HepG2 (cell line): ENCODE data around the gene TMTC3. TPM values are rescaled to one million over a fixed set of nuclear protein-coding genes. Genes with fewer than 3 reads are reported as not detected.

ENCODE experiments used
- ATAC-seq: fragments of 200-7000 bp; cut with Tn5 transposase; 3 replicates; pipeline ENCODE4 v1.9.1; 2020; ENCODE audit warnings: mild to moderate bottlenecking, moderate library complexity
- BruUV-seq: library from RNA; stranded (reverse); fragments of 400-500 nt; replicated peaks from 2 replicates; lab custom pipeline; 2021; lab: Mats Ljungman, UMichigan
- CTCF ChIA-PET: fragments of 300-600 bp; formaldehyde crosslinking; extraction: SDS; loops from one replicate; lab custom pipeline; 2021; ENCODE audit warnings: low total read pairs, inconsistent platforms, low intra/inter-chr PET ratio; lab: Yijun Ruan, JAX
- POLR2A ChIA-PET: fragments of 350-600 bp; sonication (Branson Sonifier 250); formaldehyde crosslinking; loops from one replicate; lab custom pipeline; 2020; ENCODE audit warnings: antibody characterized with exemption, inconsistent platforms; lab: Yijun Ruan, JAX
- DNase-seq: peaks from one replicate; pipeline ENCODE4 v3.0.0-alpha.2; 2015; ENCODE audit warnings: low spot score
- FAIRE-seq: peaks from 3 replicates; lab custom pipeline; 2011; peaks lifted over from hg19 to GRCh38; lab: Jason Lieb, UNC
- H2AFZ ChIP-seq: one replicate; pipeline ENCODE4 v1.6.1; 2011; ENCODE audit warnings: low read length, inconsistent platforms
- H3K27ac ChIP-seq: fragments of 300-600 bp; 3 replicates; pipeline ENCODE4 v1.8.0; 2011; ENCODE audit warnings: mixed run types, mild to moderate bottlenecking, mixed read lengths, low read length, inconsistent platforms; ENCODE audit not compliant: insufficient read depth; ENCODE audit errors: extremely low read length
- H3K27me3 ChIP-seq, 2 experiments: fragments of 200-600 bp in 1 of 2; 2 replicates in 1 of 2; 3 replicates in 1 of 2; pipeline versions ENCODE4 v1.6.0 to v1.8.0; 2011; ENCODE audit warnings: low read length in 2 of 2, mild to moderate bottlenecking in 2 of 2, moderate library complexity in 2 of 2, inconsistent platforms in 1 of 2; ENCODE audit not compliant: insufficient read depth in 2 of 2, control insufficient read depth in 1 of 2
- H3K36me3 ChIP-seq, 2 experiments: fragments of 200-600 bp in 1 of 2; replicated peaks in 1 of 2; 2 replicates in 1 of 2; 3 replicates in 1 of 2; pipeline versions ENCODE4 v1.5.1 to v1.8.0; 2011; ENCODE audit warnings: low read length in 2 of 2, inconsistent platforms in 1 of 2; ENCODE audit not compliant: insufficient read depth in 2 of 2, control insufficient read depth in 1 of 2
- H3K4me1 ChIP-seq: 2 replicates; pipeline ENCODE4 v1.5.1; 2012; ENCODE audit warnings: low read length, inconsistent platforms; ENCODE audit not compliant: insufficient read depth
- H3K4me2 ChIP-seq: 2 replicates; pipeline ENCODE4 v1.6.0; 2011; ENCODE audit warnings: low read depth, low read length, inconsistent platforms
- H3K4me3 ChIP-seq, 3 experiments: fragments of 200-600 bp in 1 of 3; sonication (generic), shearing (Covaris generic) in 1 of 3; replicated peaks in 1 of 3; 2 replicates each; pipeline ENCODE4 v1.5.1; 2011 to 2016; ENCODE audit warnings: low read length in 3 of 3, inconsistent platforms in 2 of 3, low read depth in 2 of 3, mild to moderate bottlenecking in 2 of 3, control low read depth in 1 of 3, mixed read lengths in 1 of 3; ENCODE audit not compliant: insufficient read depth in 1 of 3
- H3K79me2 ChIP-seq: one replicate; pipeline ENCODE4 v1.6.1; 2011; ENCODE audit warnings: low read length, inconsistent platforms; ENCODE audit not compliant: insufficient read depth
- H3K9ac ChIP-seq: 2 replicates; pipeline ENCODE4 v1.6.0; 2011; ENCODE audit warnings: mild to moderate bottlenecking, low read depth, low read length, inconsistent platforms; ENCODE audit not compliant: insufficient read depth
- H3K9me3 ChIP-seq: 2 replicates; pipeline ENCODE4 v1.5.1; 2012; ENCODE audit warnings: mild to moderate bottlenecking, low read length
- H4K20me1 ChIP-seq: 2 replicates; pipeline ENCODE4 v1.6.0; 2011; ENCODE audit warnings: inconsistent platforms, mild to moderate bottlenecking, low read length, moderate library complexity; ENCODE audit not compliant: insufficient read depth
- CEBPB ChIP-seq: IDR thresholded peaks from 2 replicates; pipeline ENCODE4 v1.6.1; 2011; ENCODE audit warnings: low read depth, low read length, improper control_type of control experiment, borderline replicate concordance
- NR2F1 ChIP-seq, 2 experiments: fragments of 450-650 bp in 1 of 2; formaldehyde crosslinking in 1 of 2; IDR thresholded peaks; 2 replicates each; pipeline versions ENCODE4 v1.5.0 to v1.6.1; 2016 to 2020; ENCODE audit warnings: mild to moderate bottlenecking in 1 of 2, missing compliant biosample characterization in 1 of 2, missing genetic modification reagents in 1 of 2, moderate library complexity in 1 of 2
- PAX8 ChIP-seq: sonication (generic); formaldehyde crosslinking; IDR thresholded peaks from 2 replicates; pipeline ENCODE4 v1.8.0; 2022; ENCODE audit warnings: mild to moderate bottlenecking, missing genetic modification reagents, borderline replicate concordance
- SMARCC2 ChIP-seq: fragments of 450-650 bp; IDR thresholded peaks from 2 replicates; pipeline ENCODE4 v1.6.1; 2017; ENCODE audit warnings: antibody characterized with exemption, mild to moderate bottlenecking
- ZNF639 ChIP-seq: conservative IDR thresholded peaks from 2 replicates; pipeline ENCODE4 v1.6.1; 2018; ENCODE audit warnings: missing genetic modification reagents
- ZSCAN9 ChIP-seq: IDR thresholded peaks from 2 replicates; pipeline ENCODE4 v1.6.1; 2016; ENCODE audit warnings: borderline replicate concordance
- WGBS: methylation state at CpG from one replicate; pipeline ENCODE4 v1.1.6; 2017; ENCODE audit warnings: low lambda C conversion rate; 5-methylcytosine and 5-hydroxymethylcytosine counted together
- in situ Hi-C: cut with HindIII; loops from 2 replicates; pipeline ENCODE4 v1.10.0; 2017; ENCODE audit warnings: low pct_unique_long_range_greater_than_20kb; ENCODE audit not compliant: extremely low pct_ligation_motif_present
- intact Hi-C: fragments of 100-400 bp; cut with micrococcal nuclease; formaldehyde crosslinking; loops from one replicate; pipeline ENCODE4 v1.10.0; 2022; ENCODE audit not compliant: unreplicated experiment
- polyA plus RNA-seq, 8 experiments: library from polyadenylated mRNA; depleted of rRNA in 3 of 8; stranded (reverse) in 7 of 8; unstranded in 1 of 8; fragments of >200 nt; fragmentation: Illumina TruSeq in 4 of 8; extraction: Trizol in 4 of 8; gene quantifications; 2 replicates each; pipeline versions ENCODE4 v1.2.1 to v1.2.3, GENCODE V29; 2011 to 2016; ENCODE audit warnings: low read depth in 4 of 8, missing spikeins in 1 of 8, mixed read lengths in 1 of 8; ENCODE audit not compliant: insufficient read depth in 1 of 8
- total RNA-seq, 5 experiments: library from RNA; depleted of rRNA; stranded (reverse); fragments of >200 nt; fragmentation: Illumina TruSeq; extraction: Trizol; gene quantifications; 2 replicates each; pipeline ENCODE4 v1.2.3, GENCODE V29; 2016; ENCODE audit warnings: low read depth in 1 of 5
- TF ChIP-seq, protein P1 (sequence below): sonication (generic); formaldehyde crosslinking; IDR thresholded peaks from 2 replicates; pipeline ENCODE4 v1.4.0; 2020; ENCODE audit warnings: mild to moderate bottlenecking, missing genetic modification reagents
- TF ChIP-seq, protein P2 (sequence below): IDR thresholded peaks from 2 replicates; pipeline ENCODE4 v1.6.1; 2016; ENCODE audit warnings: low read depth, borderline replicate concordance
- TF ChIP-seq, protein P3 (sequence below): sonication (generic); formaldehyde crosslinking; IDR thresholded peaks from 2 replicates; pipeline ENCODE4; 2020; ENCODE audit warnings: missing genetic modification reagents, mild to moderate bottlenecking, borderline replicate concordance
- TF ChIP-seq, protein P4 (sequence below), 2 experiments: IDR thresholded peaks; 2 replicates each; pipeline ENCODE4 v1.6.1; 2011 to 2012; ENCODE audit warnings: low read length in 2 of 2, borderline replicate concordance in 1 of 2, low read depth in 1 of 2, mild to moderate bottlenecking in 1 of 2, moderate library complexity in 1 of 2

Gene TMTC3
- total and polyA plus RNA-seq, 2 of the 13 experiments (the other 11 are each of a cell fraction or from before 2014, with no cell fraction given) = 6.3 to 22.5 TPM

- no peak for TF ChIP-seq ZNF639 (CRISPR knock-in tag)
- no peak for TF ChIP-seq ZSCAN9
- TF ChIP-seq, protein P1, sequence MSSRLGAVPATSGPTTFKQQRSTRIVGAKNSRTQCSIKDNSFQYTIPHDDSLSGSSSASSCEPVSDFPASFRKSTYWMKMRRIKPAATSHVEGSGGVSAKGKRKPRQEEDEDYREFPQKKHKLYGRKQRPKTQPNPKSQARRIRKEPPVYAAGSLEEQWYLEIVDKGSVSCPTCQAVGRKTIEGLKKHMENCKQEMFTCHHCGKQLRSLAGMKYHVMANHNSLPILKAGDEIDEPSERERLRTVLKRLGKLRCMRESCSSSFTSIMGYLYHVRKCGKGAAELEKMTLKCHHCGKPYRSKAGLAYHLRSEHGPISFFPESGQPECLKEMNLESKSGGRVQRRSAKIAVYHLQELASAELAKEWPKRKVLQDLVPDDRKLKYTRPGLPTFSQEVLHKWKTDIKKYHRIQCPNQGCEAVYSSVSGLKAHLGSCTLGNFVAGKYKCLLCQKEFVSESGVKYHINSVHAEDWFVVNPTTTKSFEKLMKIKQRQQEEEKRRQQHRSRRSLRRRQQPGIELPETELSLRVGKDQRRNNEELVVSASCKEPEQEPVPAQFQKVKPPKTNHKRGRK (CRISPR knock-in tag) = no peak
- TF ChIP-seq SMARCC2 = no peak
Measured at GRCh38 chr12:88144037-88144436, 1.9 kb downstream of the TMTC3 start (continued).

GRCh38 chr12:88144546-88145468 lies 2.7 kb downstream of the TMTC3 start:
- 95% methylated on average over 3 of the region's 3 CpGs for WGBS
- no peak overlapping the region for H2AFZ ChIP-seq
- DNase-seq (no peak), ATAC-seq (no peak), FAIRE-seq (no peak)
- H3K9ac ChIP-seq = no peak overlapping the region
- no peaks in the 10 kb centered on the region for H3K36me3 ChIP-seq
- H3K27me3 ChIP-seq = no peaks in the 10 kb centered on the region; a peak in 1 of 5 replicates
- no peak overlapping the region for H3K4me3 ChIP-seq
- H4K20me1 ChIP-seq = no peaks in the 10 kb centered on the region
- no TSS peak for BruUV-seq
- CTCF ChIA-PET = no interaction called here
- no peaks in the 10 kb centered on the region for H3K9me3 ChIP-seq
- peaks cover 34% of the 10 kb centered on the region for H3K4me1 ChIP-seq
- intact Hi-C loops (loop anchor here (5.0 to 10.0 kb wide), 5 partner anchors 32 to 870 kb away; a partner anchor contains a TSS), in situ Hi-C loops (loop anchor here (25.0 kb wide), 1 partner anchor 842 kb away; no protein-coding TSS in a partner anchor)
- H3K27ac ChIP-seq = no peak overlapping the region
- peaks cover 13% of the 10 kb centered on the region for H3K79me2 ChIP-seq
- H3K4me2 ChIP-seq = no peak overlapping the region
- POLR2A ChIA-PET = no interaction called here
- no peak for TF ChIP-seq PAX8 (CRISPR knock-in tag)
- TF ChIP-seq, protein P2, sequence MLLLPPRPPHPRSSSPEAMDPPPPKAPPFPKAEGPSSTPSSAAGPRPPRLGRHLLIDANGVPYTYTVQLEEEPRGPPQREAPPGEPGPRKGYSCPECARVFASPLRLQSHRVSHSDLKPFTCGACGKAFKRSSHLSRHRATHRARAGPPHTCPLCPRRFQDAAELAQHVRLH (CRISPR knock-in tag) = no peak
- TF ChIP-seq, protein P3, sequence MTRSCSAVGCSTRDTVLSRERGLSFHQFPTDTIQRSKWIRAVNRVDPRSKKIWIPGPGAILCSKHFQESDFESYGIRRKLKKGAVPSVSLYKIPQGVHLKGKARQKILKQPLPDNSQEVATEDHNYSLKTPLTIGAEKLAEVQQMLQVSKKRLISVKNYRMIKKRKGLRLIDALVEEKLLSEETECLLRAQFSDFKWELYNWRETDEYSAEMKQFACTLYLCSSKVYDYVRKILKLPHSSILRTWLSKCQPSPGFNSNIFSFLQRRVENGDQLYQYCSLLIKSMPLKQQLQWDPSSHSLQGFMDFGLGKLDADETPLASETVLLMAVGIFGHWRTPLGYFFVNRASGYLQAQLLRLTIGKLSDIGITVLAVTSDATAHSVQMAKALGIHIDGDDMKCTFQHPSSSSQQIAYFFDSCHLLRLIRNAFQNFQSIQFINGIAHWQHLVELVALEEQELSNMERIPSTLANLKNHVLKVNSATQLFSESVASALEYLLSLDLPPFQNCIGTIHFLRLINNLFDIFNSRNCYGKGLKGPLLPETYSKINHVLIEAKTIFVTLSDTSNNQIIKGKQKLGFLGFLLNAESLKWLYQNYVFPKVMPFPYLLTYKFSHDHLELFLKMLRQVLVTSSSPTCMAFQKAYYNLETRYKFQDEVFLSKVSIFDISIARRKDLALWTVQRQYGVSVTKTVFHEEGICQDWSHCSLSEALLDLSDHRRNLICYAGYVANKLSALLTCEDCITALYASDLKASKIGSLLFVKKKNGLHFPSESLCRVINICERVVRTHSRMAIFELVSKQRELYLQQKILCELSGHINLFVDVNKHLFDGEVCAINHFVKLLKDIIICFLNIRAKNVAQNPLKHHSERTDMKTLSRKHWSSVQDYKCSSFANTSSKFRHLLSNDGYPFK (CRISPR knock-in tag) = no peak
- TF ChIP-seq, protein P4, sequence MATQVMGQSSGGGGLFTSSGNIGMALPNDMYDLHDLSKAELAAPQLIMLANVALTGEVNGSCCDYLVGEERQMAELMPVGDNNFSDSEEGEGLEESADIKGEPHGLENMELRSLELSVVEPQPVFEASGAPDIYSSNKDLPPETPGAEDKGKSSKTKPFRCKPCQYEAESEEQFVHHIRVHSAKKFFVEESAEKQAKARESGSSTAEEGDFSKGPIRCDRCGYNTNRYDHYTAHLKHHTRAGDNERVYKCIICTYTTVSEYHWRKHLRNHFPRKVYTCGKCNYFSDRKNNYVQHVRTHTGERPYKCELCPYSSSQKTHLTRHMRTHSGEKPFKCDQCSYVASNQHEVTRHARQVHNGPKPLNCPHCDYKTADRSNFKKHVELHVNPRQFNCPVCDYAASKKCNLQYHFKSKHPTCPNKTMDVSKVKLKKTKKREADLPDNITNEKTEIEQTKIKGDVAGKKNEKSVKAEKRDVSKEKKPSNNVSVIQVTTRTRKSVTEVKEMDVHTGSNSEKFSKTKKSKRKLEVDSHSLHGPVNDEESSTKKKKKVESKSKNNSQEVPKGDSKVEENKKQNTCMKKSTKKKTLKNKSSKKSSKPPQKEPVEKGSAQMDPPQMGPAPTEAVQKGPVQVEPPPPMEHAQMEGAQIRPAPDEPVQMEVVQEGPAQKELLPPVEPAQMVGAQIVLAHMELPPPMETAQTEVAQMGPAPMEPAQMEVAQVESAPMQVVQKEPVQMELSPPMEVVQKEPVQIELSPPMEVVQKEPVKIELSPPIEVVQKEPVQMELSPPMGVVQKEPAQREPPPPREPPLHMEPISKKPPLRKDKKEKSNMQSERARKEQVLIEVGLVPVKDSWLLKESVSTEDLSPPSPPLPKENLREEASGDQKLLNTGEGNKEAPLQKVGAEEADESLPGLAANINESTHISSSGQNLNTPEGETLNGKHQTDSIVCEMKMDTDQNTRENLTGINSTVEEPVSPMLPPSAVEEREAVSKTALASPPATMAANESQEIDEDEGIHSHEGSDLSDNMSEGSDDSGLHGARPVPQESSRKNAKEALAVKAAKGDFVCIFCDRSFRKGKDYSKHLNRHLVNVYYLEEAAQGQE (IDR thresholded peaks at IDR 0.05; ENCODE audit: borderline replicate concordance in 1 of 2, low read depth in 1 of 2, low read length in 2 of 2) = no peak
- no peak for TF ChIP-seq NR2F1 (CRISPR knock-in tag; IDR thresholded peaks at IDR 0.05)
- TF ChIP-seq CEBPB = no peak
